PC-9 (cell line): ENCODE data around the gene MCTP2. TPM values are rescaled to one million over a fixed set of nuclear protein-coding genes. Genes with fewer than 3 reads are reported as not detected.

Source experiments
- BruUV-seq: library from RNA; stranded (reverse); fragments of 400-500 nt; replicated peaks from 2 replicates; lab custom pipeline; 2021; lab: Mats Ljungman, UMichigan
- CTCF ChIA-PET: fragments of 300-600 bp; sonication (Branson Sonifier 250); formaldehyde crosslinking; loops from one replicate; lab custom pipeline; 2022; ENCODE audit warnings: antibody characterized with exemption; lab: Charles Lee
- POLR2A ChIA-PET: fragments of 300-600 bp; sonication (Branson Sonifier 250); formaldehyde crosslinking; loops from one replicate; lab custom pipeline; 2022; ENCODE audit warnings: antibody characterized with exemption; ENCODE audit not compliant: unreplicated experiment; lab: Charles Lee
- DNase-seq, 2 experiments: peaks; one replicate each; pipeline versions ENCODE4 v3.0.0 to v3.0.0-alpha.2; 2015 to 2022; ENCODE audit warnings: mixed read lengths in 1 of 2
- H2AFZ ChIP-seq: fragments of 200-600 bp; sonication (generic); 2 replicates; pipeline ENCODE4 v1.8.1; 2017; ENCODE audit warnings: antibody characterized with exemption
- H3F3A ChIP-seq: fragments of 200-600 bp; sonication (generic); 2 replicates; pipeline ENCODE4 v1.8.1; 2017; ENCODE audit warnings: antibody characterized with exemption, mild to moderate bottlenecking, low read depth; ENCODE audit not compliant: insufficient read depth
- H3K27ac ChIP-seq: fragments of 200-600 bp; sonication (generic); 2 replicates; pipeline ENCODE4 v1.6.1; 2016; ENCODE audit warnings: mixed run types
- H3K27me3 ChIP-seq: fragments of 200-600 bp; sonication (generic); 2 replicates; pipeline ENCODE4 v1.6.1; 2016; ENCODE audit warnings: low read depth, mixed run types; ENCODE audit not compliant: insufficient read depth
- H3K36me3 ChIP-seq: fragments of 200-600 bp; sonication (generic); 2 replicates; pipeline ENCODE4 v1.6.1; 2016; ENCODE audit warnings: low read depth, mixed run types
- H3K4me1 ChIP-seq: fragments of 200-600 bp; sonication (generic); replicated peaks from 2 replicates; pipeline ENCODE4 v1.6.1; 2016; ENCODE audit warnings: mixed run types; ENCODE audit not compliant: insufficient read depth
- H3K4me2 ChIP-seq: fragments of 200-600 bp; sonication (generic); 2 replicates; pipeline ENCODE4 v1.6.1; 2017; ENCODE audit warnings: mixed run types
- H3K4me3 ChIP-seq: fragments of 200-600 bp; sonication (generic); 2 replicates; pipeline ENCODE4 v1.6.1; 2016; ENCODE audit warnings: mixed run types
- H3K79me2 ChIP-seq: fragments of 200-600 bp; sonication (generic); 2 replicates; pipeline ENCODE4 v1.6.1; 2017; ENCODE audit warnings: low read depth, mixed run types
- H3K9me2 ChIP-seq: fragments of 200-600 bp; sonication (generic); 2 replicates; pipeline ENCODE4 v1.8.1; 2017; ENCODE audit warnings: mild to moderate bottlenecking; ENCODE audit not compliant: insufficient read depth
- H3K9me3 ChIP-seq: fragments of 200-600 bp; sonication (generic); 2 replicates; pipeline ENCODE4 v1.8.1; 2016; ENCODE audit warnings: low read depth; ENCODE audit not compliant: insufficient read depth
- H4K20me1 ChIP-seq: fragments of 200-600 bp; sonication (generic); 2 replicates; pipeline ENCODE4 v1.8.1; 2017; ENCODE audit not compliant: insufficient read depth
- EZH2 ChIP-seq: fragments of 200-600 bp; sonication (generic); IDR thresholded peaks from 2 replicates; pipeline ENCODE4 v1.8.0; 2017; ENCODE audit warnings: antibody characterized with exemption, low read depth
- intact Hi-C: fragments of 100-400 bp; cut with micrococcal nuclease; formaldehyde crosslinking; loops from one replicate; pipeline ENCODE4 v1.10.0; 2022; ENCODE audit not compliant: unreplicated experiment
- total RNA-seq: library from RNA; stranded (reverse); gene quantifications from 2 replicates; pipeline ENCODE4 v1.2.3, GENCODE V29; 2021
- TF ChIP-seq, protein P1 (sequence below): fragments of 200-600 bp; sonication (generic); conservative IDR thresholded peaks from 2 replicates; pipeline ENCODE4 v1.6.1; 2017; ENCODE audit warnings: mixed run types, antibody characterized with exemption, mild to moderate bottlenecking, moderate library complexity

MCTP2 gene
- total RNA-seq, 1 experiment from 2014 or later, result 5.7 TPM

DNA sequence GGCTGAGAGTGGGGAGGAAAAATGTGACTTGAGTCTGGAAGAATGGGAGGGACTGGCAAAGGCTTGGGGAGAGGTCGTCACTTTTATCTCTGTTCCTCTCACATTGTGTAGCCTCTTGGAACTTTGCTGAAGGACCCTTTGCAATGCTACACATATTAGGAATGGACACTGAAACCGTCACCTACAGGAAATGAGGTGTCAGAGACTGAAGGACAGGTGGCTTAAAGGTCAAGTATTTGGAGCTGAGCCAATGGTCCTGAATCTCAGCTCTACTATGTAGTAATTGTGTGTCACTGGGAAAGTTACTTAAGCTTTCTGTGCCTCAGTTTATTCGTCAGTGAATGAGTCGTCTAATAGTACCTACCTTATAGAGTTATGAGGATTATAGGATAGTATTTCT lies 14.7 kb downstream of the MCTP2 start:
- Histone ChIP-seq H3K9me3 (no peaks in the 10 kb centered on the region), H3K27me3 (no peaks in the 10 kb centered on the region), H3K27ac (no peak overlapping the region), H3K4me2 (no peak overlapping the region), H3K4me1 (no peaks in the 10 kb centered on the region), H3K9me2 (no peaks in the 10 kb centered on the region), H4K20me1 (no peaks in the 10 kb centered on the region; the same call in 1 of the 2 replicates), H3K36me3 (no peaks in the 10 kb centered on the region), H3K4me3 (no peak overlapping the region), H3F3A (peaks cover 5% of the 10 kb centered on the region), H3K79me2 (no peaks in the 10 kb centered on the region), H2AFZ (no peak overlapping the region)
- POLR2A ChIA-PET, result no interaction called here
- BruUV-seq, result no TSS peak
- DNase-seq, result no peak
- intact Hi-C loops, result no loop called here
- TF ChIP-seq, protein P1, sequence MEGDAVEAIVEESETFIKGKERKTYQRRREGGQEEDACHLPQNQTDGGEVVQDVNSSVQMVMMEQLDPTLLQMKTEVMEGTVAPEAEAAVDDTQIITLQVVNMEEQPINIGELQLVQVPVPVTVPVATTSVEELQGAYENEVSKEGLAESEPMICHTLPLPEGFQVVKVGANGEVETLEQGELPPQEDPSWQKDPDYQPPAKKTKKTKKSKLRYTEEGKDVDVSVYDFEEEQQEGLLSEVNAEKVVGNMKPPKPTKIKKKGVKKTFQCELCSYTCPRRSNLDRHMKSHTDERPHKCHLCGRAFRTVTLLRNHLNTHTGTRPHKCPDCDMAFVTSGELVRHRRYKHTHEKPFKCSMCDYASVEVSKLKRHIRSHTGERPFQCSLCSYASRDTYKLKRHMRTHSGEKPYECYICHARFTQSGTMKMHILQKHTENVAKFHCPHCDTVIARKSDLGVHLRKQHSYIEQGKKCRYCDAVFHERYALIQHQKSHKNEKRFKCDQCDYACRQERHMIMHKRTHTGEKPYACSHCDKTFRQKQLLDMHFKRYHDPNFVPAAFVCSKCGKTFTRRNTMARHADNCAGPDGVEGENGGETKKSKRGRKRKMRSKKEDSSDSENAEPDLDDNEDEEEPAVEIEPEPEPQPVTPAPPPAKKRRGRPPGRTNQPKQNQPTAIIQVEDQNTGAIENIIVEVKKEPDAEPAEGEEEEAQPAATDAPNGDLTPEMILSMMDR, result no peak
- TF ChIP-seq EZH2, result no peak
- CTCF ChIA-PET, result no interaction called here

DNA sequence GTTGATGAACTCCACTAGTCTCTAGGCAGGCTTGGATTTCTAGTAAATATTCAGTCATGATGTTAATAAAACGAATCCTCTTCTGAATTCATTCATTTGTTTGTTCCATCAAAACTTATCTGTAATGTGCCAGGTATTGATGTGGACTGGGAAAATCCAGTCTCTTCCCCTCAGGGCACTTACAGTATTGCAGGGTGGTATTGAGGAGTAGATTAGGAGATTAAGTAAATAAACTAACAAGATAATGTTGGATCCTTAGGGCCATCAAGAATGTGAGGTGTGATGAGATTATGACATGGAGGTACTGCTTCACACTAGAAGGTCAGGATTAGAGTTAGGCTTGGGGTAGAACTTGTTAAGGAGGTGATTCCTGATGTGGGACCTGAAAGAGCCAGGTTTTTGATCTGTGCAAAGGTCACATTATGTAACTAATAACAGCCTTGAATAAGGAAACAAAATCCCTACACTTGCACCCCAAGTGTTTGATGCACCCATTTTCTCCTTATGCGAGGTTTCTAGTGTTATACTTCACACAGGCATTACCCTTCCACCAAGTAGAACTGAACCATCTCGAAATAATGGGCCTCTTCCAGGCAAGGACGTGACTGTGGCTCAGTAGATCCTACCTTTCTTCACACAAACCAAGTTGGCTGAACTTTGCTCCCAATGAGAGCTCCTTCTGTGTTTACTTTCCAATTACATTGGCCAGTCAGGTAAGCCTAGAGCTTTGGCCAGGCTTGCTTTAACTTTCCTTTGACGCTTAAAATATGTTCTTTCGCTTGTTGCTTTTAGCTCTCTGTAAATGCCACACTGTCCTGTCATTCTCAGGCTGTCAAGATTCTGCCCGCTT lies 16.7 kb downstream of the MCTP2 start:
- H3F3A ChIP-seq, result peaks cover 5% of the 10 kb centered on the region
- DNase-seq, result no peak
- H3K9me2 ChIP-seq, result no peaks in the 10 kb centered on the region
- TF ChIP-seq, protein P1, result no peak
- no peak for TF ChIP-seq EZH2
- ChIA-PET POLR2A (no interaction called here), CTCF (interaction anchor here (0.7 kb wide), 1 partner anchor 14 kb away, joined by 3 read pairs; no protein-coding TSS in a partner anchor)
- H3K4me2 ChIP-seq, result no peak overlapping the region
- intact Hi-C loops, result no loop called here
- no peaks in the 10 kb centered on the region for H3K36me3 ChIP-seq
- H3K4me1 ChIP-seq, result no peaks in the 10 kb centered on the region
- no peaks in the 10 kb centered on the region for H3K9me3 ChIP-seq
- no peaks in the 10 kb centered on the region for H3K79me2 ChIP-seq
- H2AFZ ChIP-seq, result no peak overlapping the region
- no peaks in the 10 kb centered on the region for H3K27me3 ChIP-seq
- no peaks in the 10 kb centered on the region; the same call in 1 of the 2 replicates for H4K20me1 ChIP-seq
- H3K4me3 ChIP-seq, result no peak overlapping the region
- no TSS peak for BruUV-seq
- H3K27ac ChIP-seq, result no peak overlapping the region

DNA sequence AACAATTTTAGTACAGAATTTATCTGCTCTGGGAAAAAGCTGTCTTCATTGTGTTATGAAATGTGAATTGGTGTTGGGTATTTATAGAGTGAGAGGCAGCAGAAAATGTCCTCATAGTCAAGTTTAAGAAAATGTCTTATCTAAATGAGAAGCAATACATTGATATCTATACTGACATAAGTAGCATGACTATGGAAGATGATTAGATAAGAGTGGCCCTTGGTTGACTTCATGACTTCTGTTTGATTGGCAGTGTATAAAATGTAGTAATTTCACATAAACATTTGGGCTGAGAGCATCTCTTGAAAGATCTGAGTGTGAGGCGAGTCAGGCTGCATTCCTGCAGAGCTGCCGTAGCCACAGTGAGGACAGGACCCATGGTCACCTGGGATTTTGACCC lies 19.4 kb downstream of the MCTP2 start:
- intact Hi-C loops, result no loop called here
- ChIA-PET CTCF (no interaction called here), POLR2A (no interaction called here)
- Histone ChIP-seq H3K36me3 (no peaks in the 10 kb centered on the region), H3K79me2 (no peaks in the 10 kb centered on the region), H3K9me2 (no peaks in the 10 kb centered on the region), H3K4me2 (no peak overlapping the region), H3K9me3 (no peaks in the 10 kb centered on the region), H3K27me3 (no peaks in the 10 kb centered on the region), H3F3A (no peaks in the 10 kb centered on the region), H4K20me1 (no peaks in the 10 kb centered on the region; the same call in 1 of the 2 replicates), H2AFZ (no peak overlapping the region), H3K4me3 (no peak overlapping the region), H3K4me1 (no peaks in the 10 kb centered on the region), H3K27ac (no peak overlapping the region)
- TF ChIP-seq, protein P1, result no peak
- no peak for TF ChIP-seq EZH2
- DNase-seq, result no peak
- BruUV-seq, result no TSS peak
